Activated CD4-positive, alpha-beta T cell treated with anti-CD3 and anti-CD28 coated beads for 36 hours (primary cell): ENCODE measurements around the gene DNAJB11. TPM values are rescaled to one million over a fixed set of nuclear protein-coding genes. Genes with fewer than 3 reads are reported as not detected.
"Not testable (repeated sequence)": the region's sequence is repeated elsewhere in the genome, so short reads cannot be mapped to it uniquely, and the experiment has no call there.

Experiments used
- ATAC-seq: fragments of 200-7000 bp; cut with Tn5 transposase; one replicate; pipeline ENCODE4 v1.10.0; 2021; ENCODE audit warnings: mild to moderate bottlenecking, moderate library complexity
- CTCF ChIA-PET: fragments of 350-600 bp; sonication (Branson Sonifier 250); formaldehyde crosslinking; loops from one replicate; lab custom pipeline; 2021; ENCODE audit warnings: antibody characterized with exemption; lab: Charles Lee
- POLR2A ChIA-PET: fragments of 350-600 bp; sonication (Branson Sonifier 250); formaldehyde crosslinking; loops from one replicate; lab custom pipeline; 2021; ENCODE audit warnings: antibody characterized with exemption, inconsistent platforms; lab: Charles Lee
- DNase-seq: peaks from one replicate; pipeline ENCODE4 v3.0.0-alpha.2; 2020
- H3K27ac Mint-ChIP-seq: one replicate; pipeline ENCODE4 v1.8.0; 2021; ENCODE audit warnings: mixed read lengths
- H3K27me3 Mint-ChIP-seq: one replicate; pipeline ENCODE4 v1.8.0; 2021; ENCODE audit warnings: mixed read lengths
- H3K36me3 Mint-ChIP-seq: one replicate; pipeline ENCODE4 v1.8.0; 2021; ENCODE audit warnings: low read depth, mixed read lengths
- H3K4me1 Mint-ChIP-seq: one replicate; pipeline ENCODE4 v1.8.0; 2021; ENCODE audit warnings: mixed read lengths
- H3K4me3 Mint-ChIP-seq: one replicate; pipeline ENCODE4 v1.8.0; 2021; ENCODE audit warnings: mild to moderate bottlenecking, moderate library complexity, mixed read lengths
- H3K9me3 Mint-ChIP-seq: one replicate; pipeline ENCODE4 v1.8.0; 2021; ENCODE audit warnings: low read depth, mixed read lengths
- intact Hi-C, 2 experiments: fragments of 100-400 bp; cut with DNase I in 1 of 2; cut with micrococcal nuclease in 1 of 2; formaldehyde crosslinking; loops; one replicate each; pipeline versions ENCODE4 v1.14.2 to v1.15.1; 2022 to 2024; cut with DNase I, micrococcal nuclease
- total RNA-seq, 2 experiments: library from RNA; stranded (reverse); gene quantifications; one replicate each; pipeline ENCODE4 v1.2.3, GENCODE V29; 2021

DNAJB11 gene
- total RNA-seq, 2 experiments from 2014 or later, result 30.9 to 36.6 TPM

- CTCF ChIA-PET, result interaction anchor here (5.9 kb wide), 1 partner anchor 13 kb away, joined by 59 read pairs; no protein-coding TSS in a partner anchor
- intact Hi-C loops, result loop anchor here in 1 of 2 experiments (10.0 kb wide), 1 partner anchor 427 kb away; the partner anchor contains the start of gene ETV5
- DNase-seq, POLR2A ChIA-PET, H3K4me3 Mint-ChIP-seq, H3K27me3 Mint-ChIP-seq, H3K9me3 Mint-ChIP-seq, ATAC-seq: not testable (repeated sequence)
- peaks cover 81% of the 10 kb centered on the region for H3K4me1 Mint-ChIP-seq
- H3K27ac Mint-ChIP-seq, result peak overlapping the region; percentile 12
- H3K36me3 Mint-ChIP-seq, result peaks cover 13% of the 10 kb centered on the region
Measured at GRCh38 chr3:186531694-186532093, 38.8 kb upstream of the DNAJB11 start.

DNA sequence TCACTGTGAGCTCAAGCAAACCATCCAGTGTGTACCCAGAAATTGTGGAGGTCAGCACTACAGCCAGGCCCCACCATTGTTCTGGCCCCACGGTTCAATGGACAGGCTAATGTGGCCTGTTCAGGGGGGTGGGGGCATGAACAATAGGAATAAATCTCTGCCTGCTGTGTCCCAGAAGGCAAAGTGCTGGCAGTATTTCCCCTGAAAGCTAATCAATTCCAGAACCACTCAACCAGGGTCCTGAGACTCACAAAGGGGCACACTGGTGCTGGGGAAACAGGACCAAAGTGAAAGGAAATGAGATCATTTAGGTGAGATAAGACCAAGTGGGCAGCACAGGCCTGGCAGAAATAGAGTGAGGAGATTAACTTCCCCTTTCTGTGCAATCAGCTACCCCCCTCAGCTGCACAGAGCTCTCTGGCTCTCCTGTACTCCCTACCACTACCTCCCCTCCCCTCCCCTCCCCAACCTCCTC lies 37.9 kb upstream of the DNAJB11 start:
- POLR2A ChIA-PET, result interaction anchor here (0.8 to 1.0 kb wide), 2 partner anchors 13 to 16 kb away, joined by 3 to 4 read pairs; no protein-coding TSS in a partner anchor
- peaks cover 4% of the 10 kb centered on the region for H3K9me3 Mint-ChIP-seq
- peak overlapping the region; percentile 33 for H3K27ac Mint-ChIP-seq
- intact Hi-C loops, result loop anchor here in 1 of 2 experiments (10.0 kb wide), 1 partner anchor 428 kb away; the partner anchor contains the start of gene ETV5
- ATAC-seq, result no peak
- peaks cover 13% of the 10 kb centered on the region for H3K36me3 Mint-ChIP-seq
- CTCF ChIA-PET, result interaction anchor here (0.6 to 5.9 kb wide), 5 partner anchors 14 to 589 kb away, joined by 3 to 59 read pairs (median 4); no protein-coding TSS in a partner anchor
- peaks cover 86% of the 10 kb centered on the region for H3K4me1 Mint-ChIP-seq
- H3K27me3 Mint-ChIP-seq, result no peaks in the 10 kb centered on the region
- H3K4me3 Mint-ChIP-seq, result no peak overlapping the region
- DNase-seq, result no peak

DNA sequence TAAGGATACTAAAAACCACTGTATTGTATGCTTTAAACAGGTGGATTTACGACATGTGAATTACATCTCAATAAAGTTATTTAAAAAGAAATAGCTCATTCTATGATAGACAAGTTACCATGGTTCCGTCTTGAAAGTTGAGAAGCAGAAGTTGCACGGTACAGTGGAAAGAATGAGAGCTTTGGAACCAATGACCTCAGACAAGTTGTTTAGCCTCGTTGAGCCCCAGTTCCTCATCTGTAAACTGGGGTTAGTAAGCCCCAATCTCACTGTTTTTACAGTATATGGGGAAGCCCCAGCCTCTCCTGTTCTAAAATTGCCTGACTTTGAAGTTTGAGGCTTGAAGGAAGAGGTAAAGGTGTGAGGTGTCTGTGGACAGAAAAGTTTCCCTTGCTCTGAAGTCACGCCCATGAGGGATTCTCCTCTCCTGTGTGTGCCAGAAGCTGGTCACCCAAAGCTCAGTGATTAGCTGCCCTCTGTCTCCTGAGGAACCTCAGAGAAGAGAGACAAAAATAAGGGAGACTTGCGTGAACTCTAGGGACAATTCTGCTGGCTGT lies 36.3 kb upstream of the DNAJB11 start:
- H3K27me3 Mint-ChIP-seq, result no peaks in the 10 kb centered on the region
- peaks cover 94% of the 10 kb centered on the region for H3K4me1 Mint-ChIP-seq
- peaks cover 13% of the 10 kb centered on the region for H3K36me3 Mint-ChIP-seq
- peak overlapping the region; percentile 55 for H3K4me3 Mint-ChIP-seq
- ChIA-PET POLR2A (interaction anchor here (0.6 to 2.8 kb wide), 14 partner anchors 15 to 591 kb away, joined by 3 to 27 read pairs (median 5); partner anchors contain the start of gene DNAJB11), CTCF (interaction anchor here (0.6 to 5.9 kb wide), 15 partner anchors 15 to 602 kb away, joined by 3 to 59 read pairs (median 4); partner anchors contain the start of gene DNAJB11)
- peaks cover 4% of the 10 kb centered on the region for H3K9me3 Mint-ChIP-seq
- peak; percentile 79 for ATAC-seq
- intact Hi-C loops, result loop anchor here (1.0 to 10.0 kb wide), 8 partner anchors 13 to 557 kb away; partner anchors contain the start of gene ETV5 (in 2 of the 2)
- DNase-seq, result peak; percentile 71
- peak overlapping the region; percentile 99 for H3K27ac Mint-ChIP-seq

DNA sequence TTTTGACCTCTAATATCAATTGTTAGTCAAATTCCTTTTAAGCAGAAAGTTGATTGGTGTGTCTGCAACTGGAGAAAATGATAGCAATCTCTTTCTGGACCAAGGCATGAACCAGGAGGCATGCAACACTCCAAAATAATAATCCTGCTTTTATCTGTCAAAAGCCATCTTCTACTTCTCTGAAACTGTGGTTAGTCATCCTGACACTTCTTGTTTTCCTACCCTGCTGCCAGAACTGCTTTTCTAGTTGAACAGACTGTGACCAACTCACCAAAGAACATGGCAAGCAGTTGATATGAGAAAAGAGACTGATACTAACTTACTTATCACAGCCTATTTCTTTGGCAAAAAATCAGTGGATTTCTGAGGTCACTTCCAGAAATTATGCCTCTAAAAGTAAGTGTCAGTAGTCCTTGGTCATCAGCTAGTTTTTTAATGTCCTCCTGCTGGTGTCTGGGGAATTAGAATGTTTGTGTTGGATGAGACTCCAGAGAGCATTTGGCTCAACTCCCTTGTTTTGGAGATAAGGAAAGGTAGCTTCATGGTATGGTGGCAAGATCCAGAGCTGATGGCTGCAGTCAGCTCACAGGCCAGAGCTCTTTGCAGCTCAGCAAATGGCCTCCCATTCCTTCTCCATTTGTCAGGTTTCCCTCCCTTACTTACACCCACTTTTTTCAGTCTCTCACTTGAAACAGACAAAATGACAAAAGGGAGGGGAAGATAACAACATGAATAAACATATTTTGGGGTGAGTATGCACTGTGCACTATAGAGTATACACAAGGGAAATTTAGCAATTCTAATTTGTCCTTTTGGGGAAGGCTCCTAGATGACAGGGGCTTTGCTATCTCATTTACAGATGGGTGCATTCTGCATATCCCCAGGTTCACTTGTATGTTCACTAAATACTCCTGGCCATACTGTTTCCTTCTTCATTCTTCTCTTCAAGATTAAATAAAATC lies 33.4 kb upstream of the DNAJB11 start:
- H3K27ac Mint-ChIP-seq, result peak overlapping the region; percentile 85
- H3K27me3 Mint-ChIP-seq, result no peaks in the 10 kb centered on the region
- peaks cover 9% of the 10 kb centered on the region for H3K36me3 Mint-ChIP-seq
- DNase-seq (no peak), ATAC-seq (peak; percentile 4)
- ChIA-PET POLR2A (interaction anchor here (1.6 kb wide), 1 partner anchor 119 kb away, joined by 3 read pairs; no protein-coding TSS in a partner anchor), CTCF (interaction anchor here (0.8 to 5.9 kb wide), 9 partner anchors 18 to 593 kb away, joined by 3 to 59 read pairs (median 4); no protein-coding TSS in a partner anchor)
- peaks cover 92% of the 10 kb centered on the region for H3K4me1 Mint-ChIP-seq
- no peak overlapping the region for H3K4me3 Mint-ChIP-seq
- H3K9me3 Mint-ChIP-seq, result no peaks in the 10 kb centered on the region
- intact Hi-C loops, result loop anchor here (5.0 to 10.0 kb wide), 4 partner anchors 75 to 432 kb away; partner anchors contain the start of gene ETV5 (in 1 of the 2)

GRCh38 chr3:186538779-186539178 lies 31.7 kb upstream of the DNAJB11 start:
- Mint-ChIP-seq H3K4me3 (no peak overlapping the region), H3K9me3 (no peaks in the 10 kb centered on the region), H3K36me3 (peaks cover 9% of the 10 kb centered on the region), H3K27me3 (no peaks in the 10 kb centered on the region), H3K4me1 (peaks cover 76% of the 10 kb centered on the region), H3K27ac (peak overlapping the region; percentile 38)
- ATAC-seq (no peak), DNase-seq (no peak)
- intact Hi-C loops, result loop anchor here (5.0 to 10.0 kb wide), 4 partner anchors 76 to 434 kb away; partner anchors contain the start of gene ETV5 (in 1 of the 2)
- ChIA-PET CTCF (interaction anchor here (0.6 to 7.8 kb wide), 26 partner anchors 10 to 596 kb away, joined by 3 to 90 read pairs (median 8); partner anchors contain the start of gene AHSG), POLR2A (interaction anchor here (0.5 to 1.4 kb wide), 6 partner anchors 9 to 873 kb away, joined by 3 to 5 read pairs (median 3); no protein-coding TSS in a partner anchor)

GRCh38 chr3:186540221-186540834 lies 30.2 kb upstream of the DNAJB11 start:
- intact Hi-C loops, result loop anchor here (1.0 to 2.0 kb wide), 6 partner anchors 26 to 882 kb away; partner anchors contain the start of gene TBCCD1 (in 1 of the 2)
- Mint-ChIP-seq H3K4me3 (no peak overlapping the region), H3K27ac (peak overlapping the region; percentile 64), H3K4me1 (peaks cover 63% of the 10 kb centered on the region), H3K36me3 (peaks cover 13% of the 10 kb centered on the region), H3K27me3 (no peaks in the 10 kb centered on the region), H3K9me3 (no peaks in the 10 kb centered on the region)
- ATAC-seq (peak; percentile 66), DNase-seq (peak; percentile 89)
- ChIA-PET POLR2A (interaction anchor here (0.5 to 1.4 kb wide), 7 partner anchors 33 to 597 kb away, joined by 3 to 15 read pairs (median 3); no protein-coding TSS in a partner anchor), CTCF (interaction anchor here (0.5 to 7.8 kb wide), 96 partner anchors 9 to 1046 kb away, joined by 3 to 90 read pairs (median 4); partner anchors contain the start of genes AHSG, DNAJB11, ETV5 and TBCCD1)

- intact Hi-C loops, result loop anchor here (1.0 to 2.0 kb wide), 6 partner anchors 26 to 882 kb away; partner anchors contain the start of gene TBCCD1 (in 1 of the 2)
- DNase-seq, result no peak
- Mint-ChIP-seq H3K4me3 (no peak overlapping the region), H3K9me3 (no peaks in the 10 kb centered on the region), H3K4me1 (peaks cover 58% of the 10 kb centered on the region), H3K27ac (peak overlapping the region; percentile 64), H3K36me3 (peaks cover 13% of the 10 kb centered on the region), H3K27me3 (no peaks in the 10 kb centered on the region)
- CTCF ChIA-PET, result interaction anchor here (0.6 to 7.8 kb wide), 68 partner anchors 8 to 767 kb away, joined by 3 to 90 read pairs (median 5); partner anchors contain the start of genes AHSG, DNAJB11, ETV5 and TBCCD1
- peak; percentile 11 for ATAC-seq
- POLR2A ChIA-PET, result interaction anchor here (0.5 to 1.4 kb wide), 4 partner anchors 34 to 598 kb away, joined by 3 to 4 read pairs (median 3); no protein-coding TSS in a partner anchor
Measured at GRCh38 chr3:186540835-186541226, 29.7 kb upstream of the DNAJB11 start.

DNA sequence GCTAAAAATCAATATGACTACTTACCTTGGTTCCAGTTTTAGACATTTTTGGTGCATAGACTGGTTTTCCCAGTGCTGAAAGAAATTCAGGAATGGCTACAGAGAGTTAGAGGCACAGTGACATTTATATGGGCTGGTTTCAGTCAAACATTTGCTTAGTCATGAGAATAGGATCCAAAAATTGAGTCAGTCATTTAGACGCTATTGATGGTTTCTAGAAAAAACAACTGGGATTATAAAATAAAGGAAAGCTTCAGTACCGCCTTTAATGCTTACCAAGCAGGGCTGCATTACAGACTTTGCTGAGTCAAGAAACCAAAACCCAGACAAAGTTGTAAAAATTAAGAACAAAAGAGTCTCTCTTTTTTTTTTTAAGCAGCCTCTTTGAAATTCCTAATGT lies 26.2 kb upstream of the DNAJB11 start, which contains the start of gene CRYGS:
Gene CRYGS (minus strand): TSS at position 100 of the 400 bp plus-strand sequence. CDS start 54 bp downstream, at position 46.
- CTCF ChIA-PET, result interaction anchor here (0.8 to 7.8 kb wide), 3 partner anchors 71 to 601 kb away, joined by 3 to 90 read pairs (median 7); partner anchors contain the start of gene AHSG
- no peaks in the 10 kb centered on the region for H3K9me3 Mint-ChIP-seq
- POLR2A ChIA-PET, result no interaction called here
- intact Hi-C loops, result no loop called here
- H3K4me1 Mint-ChIP-seq, result peaks cover 23% of the 10 kb centered on the region
- H3K4me3 Mint-ChIP-seq, result no peak within 1 kb of the TSS
- H3K36me3 Mint-ChIP-seq, result peaks cover 11% of the 10 kb centered on the region
- H3K27me3 Mint-ChIP-seq, result no peaks in the 10 kb centered on the region
- no peak within 1 kb of the TSS for H3K27ac Mint-ChIP-seq
- DNase-seq (no peak), ATAC-seq (no peak)

- peaks cover 21% of the 10 kb centered on the region for H3K36me3 Mint-ChIP-seq
Measured at GRCh38 chr3:186549497-186549896, 21.0 kb upstream of the DNAJB11 start.

More at GRCh38 chr3:186549497-186549896, 21.0 kb upstream of the DNAJB11 start:
- Mint-ChIP-seq H3K27ac (no peak overlapping the region), H3K27me3 (no peaks in the 10 kb centered on the region), H3K4me3 (no peak overlapping the region), H3K4me1 (no peaks in the 10 kb centered on the region), H3K9me3 (no peaks in the 10 kb centered on the region)
- ATAC-seq, result no peak
- ChIA-PET CTCF (interaction anchor here (1.2 to 2.8 kb wide), 3 partner anchors 9 to 307 kb away, joined by 4 to 10 read pairs (median 4); no protein-coding TSS in a partner anchor), POLR2A (no interaction called here)
- intact Hi-C loops, result no loop called here
- DNase-seq, result no peak
